Activated effector memory CD4-positive, alpha-beta T cell treated with Interleukin-2 at 50 U/mL for 16 hours (primary cell): ENCODE data around the gene ANKRD34A.

Source experiments
- DNase-seq: peaks from one replicate; pipeline ENCODE4 v3.0.0-alpha.2; 2020

ANKRD34A gene

DNA sequence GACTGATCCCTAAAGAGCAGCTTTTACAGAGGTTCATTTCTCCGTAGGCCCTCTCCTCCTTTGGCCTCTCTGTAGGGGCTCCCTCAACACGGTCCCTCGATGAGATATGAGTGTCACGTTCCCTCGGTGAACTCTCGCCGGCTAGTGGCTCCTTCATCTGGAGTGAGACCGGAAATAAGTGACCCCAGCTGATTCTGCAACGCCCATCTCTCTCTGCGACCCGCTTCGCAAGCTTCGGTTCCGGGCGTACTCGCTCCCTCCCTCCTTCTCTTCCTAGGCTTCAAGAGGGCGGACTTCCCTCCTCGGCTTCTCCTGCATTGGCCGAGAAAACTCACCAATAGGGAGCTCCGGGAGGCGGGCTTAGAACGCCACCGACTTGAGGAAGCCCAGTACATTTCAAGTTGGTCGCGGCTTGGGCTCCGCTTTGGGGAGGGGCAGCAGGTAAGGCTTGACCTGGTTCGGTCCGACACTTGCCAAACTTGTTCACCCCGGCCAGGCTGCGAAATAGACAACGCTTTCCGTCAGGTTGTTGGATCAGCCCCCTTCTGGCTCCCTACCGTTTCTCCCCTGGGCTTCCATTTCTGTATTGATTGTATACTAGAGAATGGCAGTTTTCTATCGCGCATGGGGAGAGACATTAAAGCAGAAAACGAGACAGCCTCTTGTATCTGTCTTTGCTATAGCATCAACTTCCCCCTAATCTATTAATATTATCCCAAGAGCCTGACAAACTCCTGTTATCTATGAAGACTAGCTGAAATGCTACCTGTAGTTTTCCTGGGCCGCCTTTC is at the start of gene ANKRD34A, which contains the start of gene POLR3GL:
Gene ANKRD34A, minus strand, starts transcription at position 248 of the 791 bp plus-strand sequence. CDS start 2,816 bp downstream, outside the sequence.
Gene POLR3GL, plus strand, starts transcription at position 363 of the 791 bp plus-strand sequence. CDS start 10,176 bp downstream, outside the sequence.
- DNase-seq, result peak; percentile 87

- DNase-seq, result no peak
Observed at GRCh38 chr1:146013559-146013922, 49.2 kb upstream of the ANKRD34A start.

DNA sequence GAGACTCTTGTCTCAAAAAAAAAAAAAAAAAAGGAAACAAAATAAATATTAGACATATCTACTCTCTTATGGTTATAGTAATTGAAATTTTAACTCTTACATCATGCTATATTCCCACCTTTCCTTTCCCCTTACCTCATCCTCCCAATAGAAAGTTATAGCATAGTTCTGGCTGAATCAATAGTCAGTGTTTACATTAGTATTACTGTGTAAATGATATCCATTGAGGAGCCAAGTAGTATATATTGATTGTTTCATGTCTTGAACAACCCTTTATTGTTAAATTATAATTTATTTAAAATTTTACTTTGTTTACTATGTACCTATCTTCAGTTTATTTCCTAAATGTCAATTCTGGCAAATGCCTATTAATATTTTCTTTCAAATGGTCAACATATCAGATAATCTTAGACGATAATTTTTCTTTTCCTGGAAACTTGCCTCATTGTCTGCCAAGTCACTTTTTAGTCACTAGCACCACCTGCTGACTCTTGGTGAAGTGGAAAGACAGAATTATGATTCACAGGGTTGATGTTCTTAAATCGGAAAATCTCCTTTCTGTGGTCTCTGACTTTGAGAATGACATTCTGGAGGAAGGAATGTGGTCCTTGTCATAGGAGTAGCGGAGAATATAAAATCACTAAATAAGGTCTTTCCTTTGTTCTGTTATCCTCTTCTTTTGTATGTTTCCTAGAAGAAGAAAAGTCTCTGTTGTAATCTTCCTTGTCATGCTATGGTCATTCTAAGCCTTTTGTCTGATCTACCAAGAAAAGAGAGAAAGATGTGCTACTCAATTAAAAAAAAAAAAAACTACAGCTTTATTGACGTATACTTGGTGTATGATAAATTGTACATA is 48.6 kb upstream of the ANKRD34A start:
- DNase-seq, result no peak

- no peak for DNase-seq
Observed at GRCh38 chr1:146010126-146010738, 45.9 kb upstream of the ANKRD34A start.

- DNase-seq, result no peak
Observed at GRCh38 chr1:146007489-146008133, 43.2 kb upstream of the ANKRD34A start.

- DNase-seq, result no peak
Observed at GRCh38 chr1:146001709-146002108, 37.3 kb upstream of the ANKRD34A start.

GRCh38 chr1:145999321-146000024 is 35.1 kb upstream of the ANKRD34A start:
- no peak for DNase-seq

GRCh38 chr1:145997718-145998023 is 33.3 kb upstream of the ANKRD34A start:
- DNase-seq, result no peak

- peak; percentile 56 for DNase-seq
Observed at GRCh38 chr1:145997016-145997717, 32.8 kb upstream of the ANKRD34A start.

GRCh38 chr1:145996433-145997015 is 32.1 kb upstream of the ANKRD34A start, which contains the start of gene TXNIP:
Gene TXNIP, minus strand, starts transcription at chr1:145996579. Its CDS starts 313 bp downstream, at chr1:145996266.
- DNase-seq, result peak; percentile 88

GRCh38 chr1:145995964-145996432 is 31.6 kb upstream of the ANKRD34A start:
- DNase-seq, result no peak

GRCh38 chr1:145995148-145995881 is 30.9 kb upstream of the ANKRD34A start:
- DNase-seq, result no peak

DNA sequence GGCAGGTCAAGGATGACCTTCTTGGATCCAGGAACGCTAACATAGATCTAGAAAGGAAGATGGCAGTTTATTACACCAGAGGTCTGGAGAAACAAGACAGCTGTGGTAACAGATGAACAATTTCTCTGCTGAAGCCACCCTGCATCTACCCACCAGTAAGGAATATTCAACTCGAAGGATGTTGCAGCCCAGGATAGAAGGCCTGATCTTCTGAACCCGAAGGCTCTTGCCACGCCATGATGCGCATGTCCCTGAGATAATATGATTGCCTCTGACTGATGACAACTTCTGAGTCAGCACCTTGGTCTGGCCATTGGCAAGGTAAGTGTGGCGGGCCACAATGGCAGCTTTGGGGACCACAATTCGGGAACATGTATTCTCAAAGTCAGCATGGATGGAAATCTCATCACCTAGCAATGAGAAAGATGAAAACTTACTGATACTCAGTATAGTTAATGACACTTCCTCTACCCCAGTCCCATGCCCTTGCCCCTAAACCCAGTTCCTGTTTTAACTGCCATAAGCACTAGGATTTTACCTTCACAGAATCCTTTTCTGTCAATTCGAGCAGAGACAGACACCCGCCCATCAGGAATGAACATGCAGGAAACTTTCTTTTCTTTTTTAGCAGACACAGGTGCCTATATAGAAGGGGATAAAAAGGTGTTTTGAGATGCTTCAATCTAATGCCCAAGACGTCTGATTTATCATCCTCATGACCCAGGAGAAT is 30.2 kb upstream of the ANKRD34A start:
- DNase-seq, result no peak

DNA sequence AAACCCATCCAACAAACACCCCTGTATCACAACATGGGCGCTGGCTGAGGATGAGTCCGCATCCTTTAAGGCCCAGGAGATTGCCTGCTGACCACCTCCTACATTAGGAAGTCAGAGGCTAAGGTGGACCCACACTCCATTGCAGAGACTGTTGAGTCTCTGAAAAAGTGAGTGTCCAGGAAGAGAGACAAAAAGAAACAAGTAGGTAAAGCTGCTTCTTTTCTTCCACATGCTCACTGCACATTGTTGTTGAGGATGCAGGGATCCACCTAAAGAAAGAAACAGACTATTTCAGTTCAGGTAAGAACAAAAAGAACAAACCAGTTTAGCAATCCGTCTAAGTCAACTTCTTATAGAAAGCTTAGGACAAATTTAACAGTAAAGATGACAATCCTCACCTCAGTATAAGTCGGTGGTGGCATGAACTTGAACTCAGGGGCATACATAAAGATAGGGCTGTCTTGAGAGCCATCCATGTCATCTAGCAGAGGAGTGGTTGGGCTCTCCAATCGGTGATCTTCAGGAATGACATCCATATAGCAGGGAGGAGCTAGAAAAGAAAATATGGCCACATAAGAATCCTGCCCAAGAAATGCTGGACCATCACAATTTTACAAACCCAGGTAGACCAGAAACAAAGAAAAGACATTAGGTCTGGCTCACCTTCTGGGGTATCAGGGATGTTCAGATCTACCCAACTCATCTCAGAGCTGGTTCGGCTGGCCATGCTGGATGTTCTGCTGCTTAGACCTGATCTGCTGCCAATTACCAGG is 29.4 kb upstream of the ANKRD34A start:
- no peak for DNase-seq

GRCh38 chr1:145992958-145993617 is 28.7 kb upstream of the ANKRD34A start:
- no peak for DNase-seq

GRCh38 chr1:145992502-145992936 is 28.1 kb upstream of the ANKRD34A start:
- DNase-seq, result no peak

DNA sequence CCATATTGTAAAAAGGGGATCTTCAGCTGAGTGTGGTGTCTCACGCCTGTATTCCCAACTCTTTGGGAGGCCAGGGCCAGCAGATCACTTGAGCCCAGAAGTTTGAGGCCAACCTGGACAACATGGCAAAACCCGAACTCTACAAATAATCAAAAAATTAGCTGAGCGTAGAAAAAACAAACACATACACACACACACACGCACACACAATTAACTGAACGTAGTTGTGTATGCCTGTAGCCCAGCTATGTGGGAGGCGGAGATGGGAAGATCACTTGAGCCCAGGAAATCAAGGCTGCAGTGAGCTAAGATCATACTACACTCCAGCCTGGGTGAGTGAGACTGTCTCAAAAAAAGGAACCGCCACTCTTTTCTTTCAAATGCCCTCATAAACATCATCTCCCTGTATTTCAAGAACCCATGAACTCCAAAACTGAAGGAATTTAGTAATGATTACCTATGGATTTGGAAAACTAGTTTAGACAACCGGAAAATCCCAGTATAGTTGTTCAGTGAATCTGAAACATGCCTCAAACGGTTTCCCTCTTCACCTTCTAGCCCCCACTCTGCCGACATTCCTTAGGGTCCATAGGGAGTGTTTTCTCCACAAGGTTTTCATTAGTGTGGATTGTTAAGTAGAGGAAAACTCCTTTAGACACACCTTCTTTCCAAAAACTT is 27.5 kb upstream of the ANKRD34A start:
- no peak for DNase-seq
